Lower leg skin (tissue), 4 donors: ENCODE data around the gene TGFBR3. TPM values are rescaled to one million over a fixed set of nuclear protein-coding genes. Genes with fewer than 3 reads are reported as not detected.

Experiments
- DNase-seq, 2 donors: peaks; one replicate each; pipeline ENCODE4 v3.0.0-alpha.2; 2019; ENCODE audit warnings: low spot score in 2 of 2
- H3K4me3 ChIP-seq: fragments of 200-600 bp; sonication (generic); 2 replicates; pipeline ENCODE4 v1.5.1; 2017; ENCODE audit warnings: mild to moderate bottlenecking, low read depth; ENCODE audit not compliant: poor library complexity, severe bottlenecking
- POLR2A ChIP-seq, 2 donors: fragments of 450-650 bp; IDR thresholded peaks; one replicate each; pipeline ENCODE4 v1.6.1; 2016 to 2017; ENCODE audit warnings: antibody characterized with exemption in 2 of 2, mild to moderate bottlenecking in 1 of 2, moderate library complexity in 1 of 2
- WGBS, 2 donors: methylation state at CpG; one replicate each; pipeline ENCODE4 v1.1.5; 2018; 5-methylcytosine and 5-hydroxymethylcytosine counted together
- intact Hi-C: fragments of 100-400 bp; cut with DNase I; formaldehyde crosslinking; loops from one replicate; pipeline ENCODE4 v1.15.0; 2023; ENCODE audit warnings: low total_unique reads
- total RNA-seq, 4 donors: library from RNA; depleted of rRNA; stranded (reverse); fragments of >200 nt; gene quantifications; one replicate each; pipeline ENCODE4 v1.1.0, GENCODE V29; 2016
- TF ChIP-seq, protein P1 (sequence below), 3 donors: fragments of 450-650 bp; IDR thresholded peaks; one replicate each; pipeline ENCODE4 v1.5.1; 2016; ENCODE audit warnings: antibody characterized with exemption in 3 of 3, mild to moderate bottlenecking in 3 of 3, moderate library complexity in 2 of 3

TGFBR3 gene
- total RNA-seq, 4 donors from 2014 or later, result 79.4 to 134 (median 116) TPM

DNA sequence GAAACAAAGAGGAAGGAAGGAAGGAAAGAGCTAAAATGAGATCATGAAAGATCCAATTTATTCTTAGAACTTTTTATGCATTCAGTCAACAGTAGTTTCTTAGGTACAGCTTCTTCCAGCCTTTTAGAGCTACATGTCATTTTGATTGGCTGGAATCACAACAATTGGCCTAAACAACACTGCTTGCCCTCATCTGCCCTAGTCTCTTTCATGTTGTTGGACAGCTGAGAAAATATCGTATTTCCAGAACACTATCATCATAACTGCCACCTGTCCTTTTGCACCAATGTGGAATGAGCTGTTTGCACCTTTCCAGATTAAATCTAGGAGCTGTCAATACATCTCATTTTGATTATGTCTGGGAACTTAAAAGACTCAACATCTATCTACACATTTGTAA is 161.7 kb downstream of the TGFBR3 start:
- DNase-seq, result no peak
- WGBS, 2 donors, result 79% methylated on average over 1 of the region's 1 CpG
- TF ChIP-seq POLR2A (IDR thresholded peaks at IDR 0.05), result no peak
- TF ChIP-seq, protein P1, sequence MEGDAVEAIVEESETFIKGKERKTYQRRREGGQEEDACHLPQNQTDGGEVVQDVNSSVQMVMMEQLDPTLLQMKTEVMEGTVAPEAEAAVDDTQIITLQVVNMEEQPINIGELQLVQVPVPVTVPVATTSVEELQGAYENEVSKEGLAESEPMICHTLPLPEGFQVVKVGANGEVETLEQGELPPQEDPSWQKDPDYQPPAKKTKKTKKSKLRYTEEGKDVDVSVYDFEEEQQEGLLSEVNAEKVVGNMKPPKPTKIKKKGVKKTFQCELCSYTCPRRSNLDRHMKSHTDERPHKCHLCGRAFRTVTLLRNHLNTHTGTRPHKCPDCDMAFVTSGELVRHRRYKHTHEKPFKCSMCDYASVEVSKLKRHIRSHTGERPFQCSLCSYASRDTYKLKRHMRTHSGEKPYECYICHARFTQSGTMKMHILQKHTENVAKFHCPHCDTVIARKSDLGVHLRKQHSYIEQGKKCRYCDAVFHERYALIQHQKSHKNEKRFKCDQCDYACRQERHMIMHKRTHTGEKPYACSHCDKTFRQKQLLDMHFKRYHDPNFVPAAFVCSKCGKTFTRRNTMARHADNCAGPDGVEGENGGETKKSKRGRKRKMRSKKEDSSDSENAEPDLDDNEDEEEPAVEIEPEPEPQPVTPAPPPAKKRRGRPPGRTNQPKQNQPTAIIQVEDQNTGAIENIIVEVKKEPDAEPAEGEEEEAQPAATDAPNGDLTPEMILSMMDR (IDR thresholded peaks at IDR 0.05), result no peak
- intact Hi-C loops, result no loop called here
- H3K4me3 ChIP-seq, result no peak overlapping the region

DNA sequence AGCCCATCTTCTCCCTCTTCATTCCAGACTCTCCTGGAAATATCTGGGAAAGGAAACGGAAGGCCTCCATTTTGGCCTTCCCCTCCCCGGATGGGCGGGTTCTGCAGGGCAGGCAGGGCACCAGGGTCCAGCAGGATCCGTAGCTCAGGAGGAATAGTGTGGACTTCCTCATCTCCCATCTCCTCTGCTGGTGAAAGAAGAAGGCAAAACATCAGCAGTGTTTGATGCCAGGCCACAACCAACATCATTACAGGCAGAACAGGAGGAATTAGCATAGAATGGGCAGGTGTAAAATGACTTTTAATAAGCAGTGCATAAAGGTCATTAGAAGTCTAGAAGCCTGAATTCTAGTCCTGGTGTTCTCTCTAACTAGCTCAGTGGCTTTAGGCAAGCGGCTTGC is 165.9 kb downstream of the TGFBR3 start:
- no peak overlapping the region for H3K4me3 ChIP-seq
- no peak for TF ChIP-seq POLR2A (IDR thresholded peaks at IDR 0.05)
- TF ChIP-seq, protein P1 (IDR thresholded peaks at IDR 0.05), result no peak
- WGBS, 2 donors, result 72 to 76% methylated on average over 5 of the region's 5 CpGs
- no peak for DNase-seq
- intact Hi-C loops, result no loop called here

DNA sequence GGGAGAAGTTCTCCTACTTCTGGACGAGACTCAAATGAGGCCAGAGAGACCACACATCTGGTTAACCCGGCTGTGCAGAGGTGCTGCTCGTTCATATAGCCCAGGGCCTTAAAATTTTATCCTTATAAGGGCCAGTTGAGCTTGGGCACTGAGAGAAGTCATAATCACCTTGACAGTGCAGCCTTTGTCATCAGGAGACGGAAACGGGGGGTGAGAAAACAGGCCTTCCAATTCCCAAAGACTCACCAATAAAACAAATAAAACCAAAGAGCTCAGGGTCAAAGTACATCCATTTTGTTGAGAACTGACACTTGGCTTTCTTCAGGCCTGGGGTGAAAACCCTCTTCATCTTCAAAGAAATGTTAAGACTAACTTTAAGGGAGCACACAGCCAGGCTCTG is 167.1 kb downstream of the TGFBR3 start:
- DNase-seq, result no peak
- H3K4me3 ChIP-seq, result no peak overlapping the region
- no peak for TF ChIP-seq POLR2A (IDR thresholded peaks at IDR 0.05)
- TF ChIP-seq, protein P1 (IDR thresholded peaks at IDR 0.05), result no peak
- intact Hi-C loops, result no loop called here
- WGBS, 2 donors, result 82 to 89% methylated on average over 5 of the region's 5 CpGs

DNA sequence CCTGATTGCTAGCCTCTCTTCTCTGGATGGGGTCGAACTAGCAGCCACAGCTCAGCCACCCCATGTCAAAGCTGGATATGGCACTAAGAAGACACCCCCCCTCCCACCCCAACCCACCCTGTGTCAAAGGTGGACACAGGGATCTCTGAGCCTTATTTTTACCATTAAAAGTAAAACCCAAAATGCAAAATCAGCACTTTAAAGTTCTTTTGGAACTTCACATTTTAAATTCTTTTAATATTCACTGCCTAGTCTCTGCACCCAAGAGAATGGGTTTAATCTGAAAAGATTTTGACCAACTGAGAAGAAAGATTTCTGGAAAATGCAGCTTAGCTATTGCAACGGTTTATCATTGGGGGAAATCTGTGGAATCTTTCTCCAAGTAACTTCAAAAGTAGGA is 167.6 kb downstream of the TGFBR3 start:
- WGBS, 2 donors, result 93 to 95% methylated on average over 2 of the region's 2 CpGs
- intact Hi-C loops, result no loop called here
- no peak overlapping the region for H3K4me3 ChIP-seq
- TF ChIP-seq POLR2A (IDR thresholded peaks at IDR 0.05), result no peak
- TF ChIP-seq, protein P1 (IDR thresholded peaks at IDR 0.05), result no peak
- DNase-seq, result no peak

DNA sequence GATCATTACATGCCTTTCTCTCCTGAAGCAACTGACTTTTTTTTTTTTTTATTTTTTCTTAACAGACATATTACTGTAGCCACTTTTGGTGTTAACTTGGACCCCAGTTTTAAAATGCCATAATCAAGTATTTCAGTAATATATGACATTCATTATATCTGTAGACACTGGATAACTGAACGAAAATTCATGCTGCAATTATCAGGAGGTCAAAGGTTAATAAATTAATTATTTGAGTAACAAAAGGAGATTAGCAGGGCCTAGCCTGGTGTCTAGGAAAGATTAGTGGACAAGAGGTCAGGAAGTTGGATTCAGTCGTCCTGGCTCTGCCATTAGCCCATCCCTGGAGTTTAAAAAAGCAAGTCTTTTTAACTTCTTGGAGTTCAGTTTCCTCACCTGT is 168.1 kb downstream of the TGFBR3 start:
- no peak overlapping the region for H3K4me3 ChIP-seq
- 81 to 88% methylated on average over 2 of the region's 2 CpGs for WGBS, 2 donors
- intact Hi-C loops, result no loop called here

DNA sequence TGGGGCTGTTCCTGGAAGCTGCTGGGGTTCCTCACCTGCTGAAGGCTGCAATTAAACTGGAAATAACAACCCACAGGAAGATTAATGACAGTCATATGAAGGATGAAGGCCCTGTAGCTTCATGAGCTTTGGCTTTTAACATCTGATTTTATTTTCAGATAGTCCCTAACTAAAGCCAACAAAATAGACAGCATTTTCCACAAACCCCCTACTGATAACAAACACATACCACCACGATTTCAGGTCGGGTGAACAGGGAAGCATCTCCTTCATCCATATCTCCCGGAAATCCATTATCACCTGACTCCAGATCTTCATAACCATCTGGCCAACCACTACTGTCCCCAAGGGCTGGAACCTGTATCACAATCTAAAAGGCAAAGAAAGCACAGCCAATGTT is 169.6 kb downstream of the TGFBR3 start:
- no peak overlapping the region for H3K4me3 ChIP-seq
- TF ChIP-seq, protein P1 (IDR thresholded peaks at IDR 0.05), result no peak
- no peak for TF ChIP-seq POLR2A (IDR thresholded peaks at IDR 0.05)
- WGBS, 2 donors, result 76 to 91% methylated on average over 3 of the region's 3 CpGs
- no peak for DNase-seq
- intact Hi-C loops, result no loop called here

More for the DNA sequence above, 168.1 kb downstream of the TGFBR3 start:
- TF ChIP-seq, protein P1 (IDR thresholded peaks at IDR 0.05), result no peak
- TF ChIP-seq POLR2A (IDR thresholded peaks at IDR 0.05), result no peak
- no peak for DNase-seq
